NCI-H774 (cell line): ENCODE results near the gene KIF3A.

Experiments
- DNase-seq: peaks from one replicate; lab custom pipeline; 2025; lab: John Stamatoyannopoulos, UW

Gene KIF3A

DNA sequence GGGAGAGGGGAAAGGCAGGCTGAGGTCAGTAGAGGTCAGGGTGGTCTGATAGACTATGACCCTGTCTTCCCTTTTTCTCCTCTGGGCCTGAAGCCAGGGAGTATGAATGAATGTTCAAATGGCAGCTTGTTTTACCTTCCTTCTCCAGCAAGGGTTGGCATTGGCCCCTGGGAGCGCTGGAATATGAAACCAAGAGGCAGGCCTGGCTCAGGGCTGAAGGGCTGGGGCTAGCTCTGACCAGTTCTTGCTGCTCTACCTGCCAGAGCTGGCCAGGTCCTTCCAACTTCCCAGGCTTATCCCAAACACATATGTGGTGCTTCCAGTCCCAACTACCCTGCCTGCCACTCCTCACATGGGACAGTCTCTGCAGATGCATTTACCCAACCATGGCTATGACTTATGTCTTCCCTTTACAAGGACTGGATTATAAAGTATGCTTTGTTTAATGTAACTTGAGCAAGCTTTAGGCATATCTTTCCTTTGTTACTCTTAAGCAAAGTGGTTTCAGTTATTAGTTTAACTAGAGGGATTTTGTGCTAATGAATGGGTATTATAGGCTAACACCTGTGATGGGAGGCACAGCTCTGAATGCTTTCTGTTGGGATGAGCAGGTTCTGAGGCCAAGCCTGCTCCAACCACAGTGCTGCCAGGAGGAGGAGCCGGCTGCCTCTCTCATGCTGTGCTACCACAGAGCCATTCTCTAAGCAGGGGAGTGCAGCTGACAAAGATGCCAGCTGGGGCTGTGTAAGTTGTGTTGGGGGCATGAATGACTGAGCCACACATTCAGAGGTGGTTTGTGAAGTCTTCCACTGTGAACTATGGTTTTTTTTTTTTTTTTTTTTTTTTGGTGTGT, 16.0 kb upstream of the KIF3A start:
- DNase-seq = no peak

DNA sequence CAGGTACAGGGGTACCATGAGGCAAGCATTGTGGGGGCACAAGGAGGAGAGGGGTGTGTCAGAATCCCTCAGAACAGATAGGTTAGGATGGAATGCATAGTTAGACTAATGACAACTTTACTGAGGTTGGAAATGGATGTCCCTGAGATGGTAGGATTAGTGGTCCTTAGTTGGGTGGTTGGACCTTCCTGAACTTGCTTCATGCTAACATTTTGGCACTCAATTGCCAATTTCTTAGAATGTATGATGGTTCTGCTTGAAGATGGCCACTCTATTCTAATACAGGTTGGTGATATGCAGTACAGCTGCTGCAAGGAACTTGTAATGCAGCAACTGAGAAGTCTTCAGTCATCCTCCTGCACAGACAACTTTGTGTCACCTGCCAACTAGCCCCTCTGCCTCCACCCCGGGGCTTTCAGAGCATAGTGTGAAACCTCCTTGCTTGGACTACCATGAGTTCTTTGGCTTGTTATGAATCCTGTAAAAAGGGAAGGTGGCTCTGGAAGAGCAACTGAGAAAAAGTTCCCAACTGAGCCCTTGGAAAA, 15.3 kb upstream of the KIF3A start:
- DNase-seq = no peak

DNA sequence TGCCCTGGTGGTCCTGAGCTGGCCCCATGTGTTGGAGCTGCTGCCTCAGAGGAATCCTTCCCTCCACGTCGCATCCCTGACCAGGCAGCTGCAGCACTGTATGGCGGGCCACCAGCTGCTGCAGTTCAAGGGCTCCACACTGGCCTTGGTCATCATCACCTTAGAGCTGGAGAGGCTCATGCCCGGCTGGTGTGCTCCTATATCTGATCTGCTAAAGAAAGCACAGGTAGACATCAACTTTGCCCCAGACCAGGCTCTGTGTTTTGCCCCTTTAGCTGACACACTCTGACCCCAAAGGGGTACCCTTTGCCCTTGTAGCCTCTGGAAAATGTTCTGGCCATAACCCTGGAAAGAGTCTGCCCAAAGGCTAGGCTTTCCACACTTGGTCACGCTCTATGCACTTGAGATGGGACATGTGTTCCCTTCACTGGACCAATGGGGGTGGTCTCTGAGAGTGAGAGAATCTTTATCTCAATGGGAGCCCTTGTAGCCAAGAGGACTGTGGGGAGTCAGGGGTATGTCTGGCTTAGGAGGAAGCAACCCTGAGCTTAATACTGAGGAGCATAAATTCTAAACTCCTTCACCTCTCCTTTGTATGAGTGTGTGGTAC, 14.7 kb upstream of the KIF3A start:
- no peak for DNase-seq

DNA sequence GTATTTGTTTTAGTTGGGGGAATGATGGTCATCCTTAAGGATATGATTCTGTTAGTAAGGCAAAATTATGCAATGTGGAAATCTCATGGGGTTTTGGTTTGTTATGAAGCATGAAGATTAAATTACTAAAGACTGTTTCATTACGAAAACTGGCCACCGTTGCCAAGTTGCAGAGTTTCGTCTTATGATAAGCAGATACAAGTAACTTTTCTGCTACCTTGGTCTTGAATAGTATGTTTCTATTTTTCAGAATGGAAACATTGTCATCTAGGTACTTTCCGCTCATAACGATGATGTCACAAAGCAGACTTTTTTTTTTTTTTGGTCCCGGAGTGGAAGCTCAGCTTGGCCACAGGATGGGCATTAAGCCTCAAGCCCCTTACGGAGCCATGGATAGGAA, 14.1 kb upstream of the KIF3A start:
- no peak for DNase-seq

DNA sequence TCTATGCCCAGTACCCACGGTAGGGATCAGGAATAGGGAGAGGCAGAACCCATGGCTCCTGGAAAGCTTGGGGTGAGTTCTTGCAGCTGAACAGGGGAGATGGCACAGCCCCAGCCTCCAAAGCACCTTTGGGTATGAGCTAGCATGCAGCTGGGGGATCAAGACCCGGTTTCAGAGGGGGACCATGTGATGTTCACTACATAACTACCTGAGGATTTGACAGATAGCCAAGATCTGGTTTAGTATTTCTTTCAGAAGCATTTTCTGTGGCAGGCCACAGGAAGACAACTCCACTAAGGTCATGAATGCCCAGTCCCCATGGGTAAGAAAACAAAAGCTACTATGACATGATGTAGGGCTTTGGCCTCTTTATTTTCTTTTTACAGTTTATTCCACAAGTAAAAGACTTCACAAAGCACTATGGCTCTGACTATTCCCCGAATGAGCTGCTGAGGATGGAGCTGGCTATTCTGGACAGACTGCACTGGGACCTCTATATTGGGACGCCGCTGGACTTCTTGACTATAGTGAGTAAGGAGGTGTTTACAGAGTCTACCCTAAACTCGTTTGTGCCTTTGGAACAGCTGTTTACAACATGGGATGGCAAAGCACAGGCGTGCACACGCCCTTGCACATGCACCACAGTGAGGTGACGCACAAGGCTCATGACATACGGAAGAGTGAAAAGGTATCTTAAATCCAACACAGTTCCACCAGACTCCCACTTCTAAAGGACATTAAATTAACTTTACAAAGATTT, 13.3 kb upstream of the KIF3A start:
- no peak for DNase-seq

DNA sequence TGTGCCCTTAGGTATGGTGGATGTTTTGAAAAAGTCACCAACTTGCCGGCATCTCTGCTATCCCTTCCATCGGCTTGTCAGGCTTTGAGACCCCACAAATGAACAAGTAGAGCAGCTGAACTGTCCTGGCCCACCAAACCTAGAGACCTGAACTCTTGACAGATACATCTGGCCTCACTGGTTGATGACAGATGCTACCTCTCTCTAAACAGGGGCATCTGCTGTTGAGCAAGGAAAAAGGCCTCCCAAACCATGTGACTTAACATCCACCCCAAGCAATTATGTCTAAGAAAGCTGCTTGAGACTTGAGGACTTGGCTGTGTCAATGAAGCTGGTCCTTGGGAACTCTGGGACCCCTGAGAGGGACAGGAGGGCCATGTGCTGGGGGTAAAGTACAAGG, 12.2 kb upstream of the KIF3A start:
- no peak for DNase-seq

DNA sequence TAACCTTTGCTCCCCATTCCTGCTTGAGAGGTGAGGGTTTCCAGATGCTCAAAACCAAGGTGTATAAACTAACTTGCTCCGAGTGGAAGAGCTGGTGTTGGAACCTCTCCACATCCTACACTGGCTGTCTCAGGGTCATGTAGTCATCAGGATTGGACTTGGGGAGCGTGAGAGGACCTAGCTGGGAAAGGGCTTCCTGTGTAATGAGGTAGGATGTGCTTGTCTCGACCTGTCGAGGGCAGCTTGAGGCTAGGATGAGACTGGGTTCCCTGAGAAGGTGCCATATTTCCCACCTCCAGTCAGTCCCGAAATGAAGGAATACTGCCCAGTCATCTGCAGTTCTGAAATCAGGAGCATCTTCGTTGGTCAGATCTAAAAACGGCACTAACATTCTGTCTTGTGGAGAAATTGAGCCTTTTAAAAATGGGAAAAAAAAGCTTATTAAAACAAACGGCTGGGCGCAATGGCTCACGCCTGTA, 11.2 kb upstream of the KIF3A start:
- DNase-seq = no peak

DNA sequence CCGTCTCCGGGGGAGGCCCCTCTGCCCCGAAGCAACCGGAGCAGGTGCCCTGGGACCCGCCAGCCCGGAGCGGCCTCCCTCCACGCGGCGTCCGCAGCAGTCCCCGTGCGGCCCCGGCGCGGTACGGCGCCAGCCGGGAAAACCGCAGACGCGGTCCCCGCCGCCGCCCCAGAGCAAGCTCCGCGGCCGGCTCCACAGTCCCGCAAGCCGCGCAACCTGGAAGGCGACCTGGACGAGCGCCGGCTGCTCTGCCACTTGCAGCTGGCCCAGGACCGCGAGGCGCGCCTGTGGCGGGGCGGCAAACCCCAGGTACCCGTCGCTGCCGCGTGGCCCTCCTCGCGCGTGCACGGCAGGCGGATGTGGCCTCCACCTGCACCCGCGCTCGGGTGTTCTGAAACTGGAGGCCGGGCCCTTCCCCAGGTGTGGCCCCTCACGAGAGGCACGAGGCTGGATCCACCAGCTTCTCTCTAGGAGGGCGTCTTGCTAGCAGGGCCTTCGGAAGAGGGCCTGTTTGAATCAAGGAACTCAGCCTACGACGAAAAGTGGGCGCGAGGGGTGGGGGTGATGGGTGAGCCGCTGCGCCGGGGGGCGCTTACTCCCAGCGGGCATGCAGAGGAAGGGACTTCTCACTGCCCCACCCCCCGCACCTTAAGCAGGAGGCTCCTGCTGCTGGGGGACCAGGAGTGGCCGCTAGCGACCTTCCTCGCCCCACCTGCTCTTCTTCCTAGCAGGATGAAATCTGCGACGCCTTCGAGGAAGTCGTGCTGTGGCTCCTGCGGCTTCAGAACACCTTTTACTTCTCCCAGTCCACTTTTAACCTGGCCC, 10.5 kb upstream of the KIF3A start:
- no peak for DNase-seq

DNA sequence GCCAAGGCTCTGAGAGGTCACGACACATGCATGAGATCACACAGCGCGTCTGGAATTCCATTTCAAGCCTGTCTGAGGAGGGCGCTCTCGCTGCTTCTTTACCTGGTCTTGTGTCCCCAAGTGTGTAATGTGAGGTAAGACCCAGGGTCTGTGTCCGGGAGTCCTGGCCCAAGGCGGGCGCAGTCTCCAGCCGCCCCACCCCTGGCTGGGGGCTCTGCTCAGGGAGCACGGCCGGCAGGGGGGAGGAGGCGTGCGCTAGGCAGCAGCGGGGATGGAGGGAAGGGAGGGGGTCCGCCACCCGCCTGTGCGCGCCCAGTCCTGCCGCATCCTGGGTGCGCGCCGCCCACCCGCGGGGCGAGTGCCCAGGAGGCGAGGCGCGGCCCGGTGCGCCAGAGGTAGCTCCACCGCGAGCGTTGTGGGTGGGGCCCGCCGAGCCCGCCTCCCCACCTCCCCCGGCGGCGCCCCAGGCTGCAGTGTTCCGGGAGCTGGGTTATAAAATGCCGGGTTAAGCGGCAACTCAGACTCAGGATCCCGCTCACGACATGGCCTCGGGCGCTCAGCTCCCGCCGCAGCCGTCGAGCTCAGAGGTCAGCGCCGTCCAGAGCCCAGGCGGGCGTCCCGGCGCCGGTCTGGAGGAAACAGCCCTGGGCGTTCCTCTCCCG, 9.7 kb upstream of the KIF3A start, which contains the start of gene CCNI2:
Gene CCNI2, plus strand, starts transcription at position 473 of the 662 bp plus-strand sequence. Its CDS starts 70 bp downstream, at position 543.
- peak; percentile 6 for DNase-seq

DNA sequence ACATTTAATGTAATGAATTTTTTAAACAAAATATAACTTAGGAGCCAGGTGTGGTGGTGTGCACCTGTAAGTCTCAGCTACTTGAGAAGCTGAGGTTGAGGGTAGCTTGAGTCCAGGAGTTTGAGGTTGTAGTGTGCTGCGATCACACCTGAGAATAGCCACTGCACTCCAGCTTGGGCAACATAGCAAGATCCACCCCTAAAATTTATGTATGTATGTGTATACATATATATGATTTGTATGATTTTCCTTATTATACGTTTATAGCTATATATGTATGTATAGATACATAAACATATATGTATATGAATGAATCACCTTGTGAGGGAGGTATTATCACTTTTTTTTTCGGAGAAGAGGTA, 9.2 kb upstream of the KIF3A start:
- no peak for DNase-seq

DNA sequence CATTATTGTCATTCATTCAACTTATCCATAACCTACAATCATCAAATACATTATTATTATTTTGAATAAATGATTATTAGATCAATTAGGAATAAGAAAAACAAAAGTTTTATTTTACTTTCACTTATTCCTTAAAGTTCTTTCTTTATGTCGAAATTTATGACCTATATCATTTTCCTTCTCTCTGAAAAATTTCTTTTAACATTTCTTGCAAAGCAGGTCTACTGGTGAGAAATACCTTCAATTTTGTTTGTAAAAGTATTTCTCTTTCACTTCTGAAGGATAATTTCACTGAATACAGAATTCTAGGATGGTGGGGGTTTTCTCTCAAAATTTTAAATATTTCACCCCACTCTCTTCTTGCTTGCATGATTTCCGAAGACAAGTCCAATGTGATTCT, 7.3 kb upstream of the KIF3A start:
- no peak for DNase-seq

DNA sequence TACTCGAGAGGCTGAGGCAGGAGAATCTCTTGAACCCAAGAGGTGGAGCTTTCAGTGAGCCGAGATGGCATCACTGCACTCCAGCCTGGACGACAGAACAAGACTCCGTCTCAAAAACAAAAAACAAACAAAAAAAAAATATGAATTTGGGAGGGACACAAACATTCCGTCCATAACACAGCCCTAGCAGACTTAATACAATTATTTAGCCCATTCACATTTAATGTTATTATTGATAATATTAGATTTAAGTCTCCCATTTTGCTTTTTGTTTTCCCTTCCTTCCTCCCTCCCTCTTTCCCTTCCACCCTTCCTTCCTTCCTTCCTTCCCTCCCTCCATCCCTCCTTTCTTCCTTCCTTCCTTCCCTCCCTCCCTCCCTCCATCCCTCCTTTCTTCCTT, 5.3 kb upstream of the KIF3A start:
- no peak for DNase-seq

DNA sequence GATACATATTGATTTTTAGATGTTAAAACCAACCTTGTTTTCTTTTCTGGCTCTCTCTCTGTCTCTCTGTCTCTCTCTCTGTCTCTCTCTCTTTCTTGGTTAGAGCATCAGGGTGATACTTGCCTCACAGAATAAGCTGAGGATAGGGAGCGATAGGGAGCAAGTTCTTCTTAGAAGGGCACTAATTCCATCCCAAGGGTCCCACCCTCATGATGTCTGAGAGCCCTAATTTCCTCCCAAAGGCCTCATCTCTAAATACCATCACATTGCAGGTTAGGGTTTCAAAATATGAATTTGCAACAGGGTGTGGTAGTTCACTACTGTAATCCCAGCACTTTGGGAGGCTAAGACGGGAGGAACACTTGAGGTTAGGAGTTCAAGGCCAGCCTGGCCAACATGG, 4.8 kb upstream of the KIF3A start:
- DNase-seq = no peak

DNA sequence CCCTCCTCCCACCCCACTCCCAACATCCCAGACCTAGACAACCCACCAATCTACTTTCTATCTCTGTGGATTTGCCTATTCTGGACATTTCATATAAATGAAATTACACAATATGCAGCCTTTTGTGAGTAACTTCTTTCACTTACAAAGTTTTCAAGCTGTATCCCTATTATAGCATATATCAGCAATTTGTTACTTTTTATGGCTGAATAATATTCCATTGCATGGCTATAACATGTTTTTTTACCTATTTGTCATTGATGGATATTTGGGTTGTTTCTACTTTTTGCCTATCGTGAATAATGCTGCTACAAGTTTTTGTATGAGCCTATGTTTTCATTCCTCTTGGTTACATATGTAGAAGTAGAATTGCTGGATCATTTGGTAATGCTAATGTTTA, 1.9 kb upstream of the KIF3A start:
- no peak for DNase-seq

DNA sequence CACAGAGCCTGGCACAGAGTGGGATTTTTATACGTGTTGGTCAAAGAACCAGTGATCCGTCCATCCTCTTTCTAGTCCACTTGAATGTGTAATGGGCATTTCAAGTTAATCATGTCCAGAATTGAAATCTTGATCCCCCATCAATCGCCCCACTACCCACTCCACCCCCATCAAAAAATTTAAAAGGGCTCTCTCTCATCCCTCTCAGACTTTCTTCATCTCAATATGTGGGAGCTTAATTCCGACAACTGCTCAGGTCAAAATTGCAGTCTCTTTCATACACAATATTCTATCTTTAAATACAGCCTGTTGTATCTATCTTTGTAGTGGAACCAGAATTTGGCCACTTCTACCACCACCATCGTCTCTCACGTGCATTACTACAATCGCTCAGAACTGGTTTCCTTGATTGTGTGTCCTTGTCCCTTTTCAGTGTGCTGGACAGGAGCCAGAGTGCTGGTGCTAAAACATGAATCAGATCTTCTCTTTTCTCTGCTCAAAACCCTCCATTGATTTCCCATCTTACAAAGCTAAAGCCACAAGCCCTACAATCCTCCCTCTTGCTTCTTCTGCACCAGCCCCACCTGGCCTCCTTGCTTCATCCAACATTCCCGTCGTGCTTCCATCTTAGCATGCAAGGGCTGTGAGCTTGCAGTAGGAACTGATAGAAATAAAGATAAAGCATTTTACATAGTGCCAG, 786 bp upstream of the KIF3A start:
- DNase-seq = no peak

DNA sequence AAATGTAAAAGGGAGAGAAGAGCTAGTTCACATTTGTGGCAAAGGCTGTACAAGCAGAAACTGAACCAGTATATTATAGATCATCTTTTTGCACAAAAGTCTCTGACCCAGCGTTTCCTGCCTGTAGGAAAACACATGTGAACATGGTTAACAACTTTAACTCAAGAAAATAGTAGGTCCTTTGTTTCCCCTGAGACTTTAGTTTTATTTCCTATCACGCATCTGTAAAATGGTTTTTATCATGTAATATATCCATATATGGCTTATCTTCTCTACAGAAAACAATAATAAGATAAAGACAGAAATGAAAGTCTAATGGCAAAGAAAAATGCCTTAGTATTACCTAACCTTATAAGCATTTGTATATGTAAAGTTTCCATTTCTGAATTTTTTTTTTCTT, 2.7 kb downstream of the KIF3A start:
- DNase-seq = no peak

DNA sequence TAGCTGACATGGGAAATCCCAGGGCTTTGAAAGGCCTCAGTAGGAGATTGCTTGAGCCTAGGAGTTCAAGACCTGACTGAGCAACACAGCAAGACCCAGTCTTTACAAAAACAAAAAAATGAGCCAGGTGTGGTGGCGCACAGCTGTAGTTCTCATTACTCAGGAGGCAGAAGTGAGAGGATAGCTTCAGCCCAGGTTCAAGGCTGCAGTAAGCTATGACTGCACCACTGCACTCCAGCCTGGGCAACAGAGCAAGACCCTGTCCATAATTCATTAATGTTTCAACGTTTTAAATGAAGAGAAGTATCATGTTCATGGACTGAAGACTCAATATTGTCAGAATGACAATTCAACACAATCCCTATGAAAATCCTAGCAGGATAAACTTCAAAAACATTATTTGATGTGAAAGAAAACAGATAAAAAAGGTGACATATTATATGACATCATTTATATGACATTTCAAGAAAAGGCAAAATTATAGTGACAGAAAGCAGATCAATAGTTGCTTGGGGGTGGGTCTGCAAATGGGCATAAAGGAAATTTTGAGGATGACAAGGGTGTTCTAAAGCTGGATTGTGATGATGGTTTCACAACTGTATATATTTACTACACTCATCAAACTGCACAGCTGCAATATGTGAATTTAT, 3.7 kb downstream of the KIF3A start:
- no peak for DNase-seq

DNA sequence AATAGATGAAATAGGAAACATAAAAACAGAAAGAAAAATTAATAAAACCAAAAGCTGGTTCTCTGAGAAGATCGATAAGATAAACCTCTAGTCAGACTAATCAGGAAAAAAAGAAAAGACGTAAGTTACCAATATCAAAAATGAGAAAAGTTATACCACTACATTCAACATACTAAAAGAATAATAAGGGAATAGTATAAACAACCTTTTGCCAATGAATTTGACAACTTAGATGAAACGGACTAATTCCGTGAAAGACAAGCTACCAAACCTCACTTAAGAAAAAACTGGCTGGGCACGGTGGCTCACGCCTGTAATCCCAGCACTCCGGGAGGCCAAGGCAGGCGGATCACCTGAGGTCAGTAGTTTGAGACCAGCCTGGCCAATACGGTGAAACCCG, 7.5 kb downstream of the KIF3A start:
- no peak for DNase-seq

DNA sequence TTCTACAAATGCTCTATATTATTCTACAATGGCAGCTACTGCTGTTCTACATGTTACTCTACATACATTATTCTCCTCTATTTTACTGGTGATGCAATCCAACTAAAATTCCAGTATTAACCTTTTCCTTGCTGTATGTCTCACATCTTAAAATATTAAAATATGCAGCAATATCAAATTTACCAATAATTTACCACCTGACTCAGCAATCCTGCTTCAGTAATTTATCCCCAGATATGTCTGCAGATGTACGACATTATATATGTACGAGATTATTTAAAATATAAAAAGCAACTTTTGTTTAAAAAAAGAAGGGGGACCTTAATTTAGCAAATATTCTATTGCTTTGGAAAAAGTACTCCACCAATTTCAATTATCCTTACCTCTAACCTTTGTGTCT, 11.6 kb downstream of the KIF3A start:
- no peak for DNase-seq
